GM12865 (cell line): ENCODE results near the gene SLC15A5.
A peak's percentile ranks its signal among the peaks of the same experiment; 100 is the strongest.

Experiments
- DNase-seq: peaks from one replicate; pipeline ENCODE4 v3.0.0; 2010; ENCODE audit warnings: low read depth
- H3K4me3 ChIP-seq: 2 replicates; pipeline ENCODE4 v1.5.1; 2011; ENCODE audit warnings: mild to moderate bottlenecking, low read depth, low read length, control low read depth
- CTCF ChIP-seq: IDR thresholded peaks from 2 replicates; pipeline ENCODE4 v1.5.1; 2011; ENCODE audit warnings: low read length, control low read depth, low read depth, inconsistent platforms; ENCODE audit not compliant: insufficient read depth; ENCODE audit errors: missing control alignments

Gene SLC15A5

GRCh38 chr12:16224196-16224595 is 53.3 kb downstream of the SLC15A5 start:
- TF ChIP-seq CTCF = no peak
- no peak for DNase-seq
- H3K4me3 ChIP-seq = no peak overlapping the region

GRCh38 chr12:16221776-16222175 is 55.7 kb downstream of the SLC15A5 start:
- DNase-seq = no peak
- TF ChIP-seq CTCF = no peak
- no peak overlapping the region for H3K4me3 ChIP-seq

- no peak overlapping the region for H3K4me3 ChIP-seq
- TF ChIP-seq CTCF = no peak
- no peak for DNase-seq
Observed at GRCh38 chr12:16220120-16220519, 57.4 kb downstream of the SLC15A5 start.

- H3K4me3 ChIP-seq = no peak overlapping the region
- TF ChIP-seq CTCF = no peak
- no peak for DNase-seq
Observed at GRCh38 chr12:16218934-16219751, 58.3 kb downstream of the SLC15A5 start.

- no peak for DNase-seq
- no peak for TF ChIP-seq CTCF
- no peak overlapping the region for H3K4me3 ChIP-seq
Observed at GRCh38 chr12:16218234-16218633, 59.3 kb downstream of the SLC15A5 start.

- H3K4me3 ChIP-seq = no peak overlapping the region
- no peak for DNase-seq
- no peak for TF ChIP-seq CTCF
Observed at GRCh38 chr12:16211731-16212130, 65.8 kb downstream of the SLC15A5 start.

- DNase-seq = peak; percentile 41
- no peak for TF ChIP-seq CTCF
- H3K4me3 ChIP-seq = no peak overlapping the region
Observed at GRCh38 chr12:16198884-16199283, 78.6 kb downstream of the SLC15A5 start.
